Pons (tissue), 1 donor: ENCODE data around the gene CERKL.

ENCODE experiments used
- DNase-seq: peaks from one replicate; pipeline ENCODE4 v3.0.0-alpha.2; 2016; ENCODE audit warnings: low spot score

CERKL gene

DNA sequence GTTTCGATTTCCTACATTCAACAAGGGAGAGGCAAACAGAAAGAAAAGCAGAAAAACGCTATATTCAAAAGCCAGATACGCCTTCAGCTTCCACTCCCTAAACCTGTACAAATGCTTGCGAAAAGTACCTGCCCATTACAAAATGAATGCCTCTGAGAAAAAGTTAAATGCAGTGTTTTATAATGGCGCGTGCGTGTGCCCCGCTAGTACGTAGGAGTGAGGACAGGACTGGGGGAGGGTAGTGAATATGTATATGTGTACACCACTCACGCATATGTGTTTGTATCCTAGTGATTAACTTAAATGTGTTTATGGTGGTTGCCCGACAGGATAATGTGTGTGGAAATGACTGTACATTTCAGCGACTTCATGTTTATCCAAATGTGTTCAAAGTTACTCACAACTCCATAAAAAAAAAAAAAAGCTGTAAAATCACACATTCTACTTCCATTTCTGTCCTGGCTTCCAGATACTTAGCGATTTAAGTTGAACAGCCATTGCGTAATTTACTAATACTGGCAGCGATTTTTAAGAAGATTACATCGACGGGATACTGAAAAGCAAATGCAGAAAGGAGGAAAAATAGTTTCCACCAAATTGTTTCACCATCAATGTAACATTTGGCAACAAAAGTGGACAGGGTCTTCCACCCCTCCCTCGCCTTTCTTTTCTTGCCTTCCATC is 22.1 kb upstream of the CERKL start:
- DNase-seq = no peak

DNA sequence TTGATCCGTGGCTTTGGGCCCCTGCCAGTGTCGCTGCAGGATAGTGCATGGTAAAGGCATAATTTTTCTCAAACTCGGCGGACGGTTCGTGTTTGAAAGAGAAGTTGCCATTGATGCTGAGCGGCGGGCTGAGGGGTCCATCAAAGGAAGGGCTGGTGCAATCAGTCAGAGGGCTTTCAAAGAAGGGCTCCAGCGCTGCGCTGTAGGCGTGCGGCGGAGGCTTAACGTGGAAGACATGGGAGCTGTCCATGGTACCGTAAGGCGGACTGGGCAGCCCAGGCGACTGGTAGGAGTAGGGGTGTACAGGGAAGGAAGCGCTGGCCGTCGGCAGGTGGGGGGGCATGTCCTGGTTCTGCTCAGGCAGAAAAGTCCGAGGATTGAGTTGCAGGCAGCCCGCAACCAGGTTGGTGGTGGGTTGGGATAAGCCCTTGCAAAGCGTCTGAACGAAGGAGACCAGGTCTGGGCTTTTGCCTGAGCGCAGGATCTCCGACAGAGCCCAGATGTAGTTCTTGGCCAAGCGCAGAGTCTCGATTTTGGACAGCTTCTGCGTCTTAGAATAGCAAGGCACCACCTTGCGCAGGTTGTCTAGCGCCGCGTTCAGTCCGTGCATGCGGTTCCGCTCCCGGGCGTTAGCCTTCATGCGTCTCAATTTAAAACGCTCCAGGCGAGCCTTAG is 21.1 kb upstream of the CERKL start:
- no peak for DNase-seq

DNA sequence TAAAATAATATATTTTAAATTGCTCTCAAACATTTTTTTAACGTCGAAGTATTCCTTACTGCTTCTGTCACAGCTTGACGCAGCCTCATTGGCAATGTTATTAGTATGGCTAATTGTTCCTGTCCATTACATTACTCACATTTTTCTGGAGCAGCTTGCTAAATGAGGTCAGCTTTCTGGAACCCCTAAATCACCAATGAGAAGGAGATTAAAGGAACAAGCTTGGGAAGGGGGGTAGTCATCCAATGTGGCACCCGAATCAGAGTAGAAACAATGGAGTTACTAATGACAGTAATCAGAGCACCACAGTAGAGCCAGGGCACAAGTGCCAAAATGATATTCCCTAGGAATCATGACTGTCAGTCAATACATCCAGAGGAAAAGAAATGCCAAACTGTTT is 18.3 kb upstream of the CERKL start:
- no peak for DNase-seq

DNA sequence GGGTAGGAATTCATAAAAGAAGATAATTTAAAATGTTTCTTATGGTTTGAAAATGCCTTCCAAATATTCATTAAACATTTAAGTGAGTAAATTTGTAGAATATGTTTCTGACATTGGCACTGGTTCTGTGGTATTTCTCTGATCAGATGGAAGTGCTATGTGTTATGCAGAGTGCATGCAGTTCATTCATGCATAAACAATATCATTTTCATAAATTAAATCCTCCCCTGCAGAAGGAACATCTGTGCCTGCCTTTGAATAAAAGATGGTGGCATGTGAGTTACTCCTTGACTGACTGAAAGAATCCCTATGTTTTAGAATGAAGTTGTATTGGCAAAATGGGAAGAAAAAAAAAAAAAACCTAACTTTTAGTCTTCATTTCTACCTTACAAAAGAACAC is 17.6 kb upstream of the CERKL start:
- no peak for DNase-seq

DNA sequence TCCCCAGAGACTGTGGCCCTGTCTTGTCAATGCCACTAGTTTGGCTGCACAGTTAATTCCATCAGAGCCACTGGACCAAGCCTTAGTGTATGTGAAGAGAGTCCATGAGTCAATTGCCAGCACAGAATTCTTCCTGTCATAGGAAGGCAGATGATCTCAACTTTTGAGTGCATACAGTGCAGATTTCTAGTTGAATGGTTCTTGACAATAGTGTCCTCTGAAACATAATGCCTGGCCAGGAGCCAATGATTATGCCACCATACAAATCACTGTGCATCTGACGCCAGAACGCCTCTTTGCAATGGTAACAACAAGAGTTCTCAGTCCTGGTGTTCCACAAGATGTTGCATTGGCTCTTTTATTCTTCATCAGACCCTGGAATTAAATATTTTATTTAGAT is 16.3 kb upstream of the CERKL start:
- DNase-seq = no peak

DNA sequence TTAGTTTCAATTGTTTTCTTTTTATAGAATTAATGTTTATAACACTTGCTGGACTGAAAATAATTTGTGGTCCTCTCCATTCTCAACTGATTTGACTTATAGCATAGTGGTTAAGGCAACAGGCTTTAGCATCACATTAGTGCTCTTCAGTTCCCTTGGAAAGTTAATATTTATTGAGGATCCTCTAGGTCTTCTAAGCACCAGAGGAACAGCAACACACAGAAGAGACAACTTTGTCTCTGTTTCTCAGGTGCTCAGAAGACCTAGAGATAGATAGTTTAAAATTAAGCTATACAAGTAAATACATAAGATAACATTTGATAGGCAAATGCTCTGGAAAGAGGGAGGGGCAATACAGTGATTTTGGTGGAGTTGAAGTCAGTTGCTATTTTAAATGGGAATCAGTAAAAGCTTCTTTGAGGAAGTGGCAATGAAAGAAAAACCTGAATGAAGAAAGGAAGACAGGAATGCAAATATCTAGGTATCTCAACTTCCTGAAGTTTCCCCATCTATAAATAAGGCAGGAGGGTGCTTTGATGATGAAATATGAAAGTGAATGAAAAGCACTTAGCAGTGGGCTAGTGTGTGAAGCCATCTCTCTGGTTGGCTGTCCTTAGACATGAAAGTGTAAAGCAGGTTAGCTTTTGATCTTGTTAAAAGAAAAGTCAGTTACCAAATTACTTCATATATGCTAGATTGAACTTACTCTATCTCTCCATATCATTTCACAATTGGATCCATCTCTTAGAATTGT is 15.5 kb upstream of the CERKL start:
- DNase-seq = no peak

DNA sequence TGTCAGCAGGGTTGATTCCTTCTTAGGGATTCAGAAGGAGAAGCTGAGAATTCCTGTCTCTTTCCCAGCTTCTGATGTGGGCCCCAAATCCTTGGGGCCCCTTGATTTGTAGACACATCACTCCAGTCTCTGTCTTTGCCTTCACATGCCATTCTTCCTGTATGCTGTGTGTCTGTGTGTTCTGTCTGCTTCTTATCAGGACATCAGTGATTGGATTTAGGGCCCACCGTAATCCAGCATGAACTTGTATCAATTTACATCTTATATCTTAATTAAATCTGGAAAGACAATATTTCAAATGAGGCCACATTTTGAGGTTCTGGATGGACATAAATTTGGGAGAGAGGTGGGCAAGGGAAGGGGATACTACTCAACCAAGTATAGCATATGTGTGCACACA is 13.7 kb upstream of the CERKL start:
- DNase-seq = no peak

DNA sequence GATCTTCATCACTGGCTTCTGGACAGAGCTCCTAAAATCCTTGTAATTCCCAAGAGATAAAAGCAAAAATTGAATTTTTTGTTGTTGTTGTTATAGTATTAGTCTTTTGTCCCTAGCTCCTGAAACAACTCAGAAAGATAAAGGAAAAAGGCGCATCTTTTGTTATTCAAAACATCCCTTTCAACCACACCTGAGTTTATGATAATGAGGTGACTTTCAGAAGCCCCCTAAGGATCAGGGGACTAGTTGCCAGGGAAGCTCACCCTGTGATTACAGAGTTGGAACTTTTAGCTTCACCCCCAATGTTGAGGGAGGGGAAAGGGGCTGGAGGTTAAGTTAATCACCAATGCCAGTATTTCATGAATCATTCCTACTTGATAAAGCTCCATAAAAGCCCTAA is 10.3 kb upstream of the CERKL start:
- DNase-seq = no peak

DNA sequence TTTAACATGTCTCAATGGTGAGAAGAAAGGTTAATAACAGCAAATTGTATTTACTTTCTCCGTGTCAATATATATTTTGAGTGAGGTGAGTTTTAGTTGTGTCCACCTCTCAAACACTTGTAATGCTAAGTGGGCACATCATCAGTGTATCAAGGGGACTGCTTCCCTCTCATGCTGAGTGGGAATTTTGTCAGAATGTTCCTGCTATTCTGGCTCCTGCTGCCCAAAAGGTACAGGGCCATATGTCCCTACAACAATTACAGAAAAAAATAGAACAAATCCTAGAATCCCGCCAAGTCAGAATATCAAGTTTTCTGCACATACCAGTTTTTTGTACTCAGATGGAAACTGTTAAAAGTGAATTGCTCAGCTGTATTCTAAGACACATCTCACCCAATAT is 5.4 kb upstream of the CERKL start:
- no peak for DNase-seq

DNA sequence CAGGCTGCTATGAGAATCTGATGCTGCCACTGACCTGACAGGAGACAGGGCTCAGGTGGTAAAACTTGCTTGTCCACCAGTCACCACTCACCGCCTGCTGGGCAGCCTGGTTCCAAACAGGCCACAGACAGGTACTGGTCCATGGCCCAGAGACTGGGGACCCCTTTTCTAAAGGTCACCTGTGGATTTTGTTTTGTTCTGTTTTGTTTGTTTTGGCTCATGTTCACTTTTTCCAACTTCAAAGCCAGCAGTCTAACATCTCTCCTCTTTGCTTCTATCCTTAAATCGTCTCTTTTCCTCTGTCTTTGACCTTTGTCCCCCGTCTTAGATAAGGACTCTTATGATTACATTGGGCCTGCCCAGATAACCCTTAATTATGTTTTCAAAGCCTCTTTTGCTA is 3.3 kb upstream of the CERKL start:
- DNase-seq = no peak

DNA sequence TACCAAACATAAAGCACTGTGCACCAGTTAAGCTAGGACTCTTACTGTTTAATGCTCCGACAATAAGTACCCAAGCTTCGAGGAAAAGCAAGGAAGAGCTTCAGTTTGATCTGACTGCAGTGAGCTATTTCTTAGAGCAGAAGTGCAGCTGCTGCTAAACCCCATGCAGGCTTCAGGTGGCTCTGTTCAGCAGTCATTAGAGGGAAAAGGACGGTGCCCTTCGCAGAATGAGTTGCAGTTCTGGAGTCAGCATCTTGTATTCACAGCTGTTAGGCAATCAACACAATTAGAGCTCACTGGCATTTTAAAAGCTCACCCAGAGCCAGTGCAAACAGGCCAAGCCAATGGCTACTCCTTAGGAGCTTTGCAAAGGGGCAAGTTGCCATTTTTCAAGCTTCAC is 1.5 kb upstream of the CERKL start:
- no peak for DNase-seq

DNA sequence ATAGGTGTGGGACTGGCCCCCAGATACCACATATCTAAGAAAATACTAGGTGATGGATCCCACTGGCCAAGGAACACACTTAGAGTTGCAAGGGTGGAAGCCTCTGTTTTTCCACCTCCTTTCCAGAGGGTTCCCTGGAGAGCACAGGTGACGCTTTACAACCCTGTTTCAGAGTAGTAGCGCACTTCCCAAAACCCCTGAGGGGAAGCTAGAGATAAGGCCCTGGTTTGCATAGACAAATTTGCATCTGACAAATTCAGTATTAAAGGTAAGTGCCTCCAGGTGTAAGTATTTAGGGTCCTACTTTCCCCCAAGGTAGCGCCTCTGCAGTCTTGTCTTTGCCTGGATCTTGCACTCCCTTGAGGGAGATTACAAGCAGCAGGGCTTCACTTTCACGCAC is 474 bp upstream of the CERKL start:
- no peak for DNase-seq

DNA sequence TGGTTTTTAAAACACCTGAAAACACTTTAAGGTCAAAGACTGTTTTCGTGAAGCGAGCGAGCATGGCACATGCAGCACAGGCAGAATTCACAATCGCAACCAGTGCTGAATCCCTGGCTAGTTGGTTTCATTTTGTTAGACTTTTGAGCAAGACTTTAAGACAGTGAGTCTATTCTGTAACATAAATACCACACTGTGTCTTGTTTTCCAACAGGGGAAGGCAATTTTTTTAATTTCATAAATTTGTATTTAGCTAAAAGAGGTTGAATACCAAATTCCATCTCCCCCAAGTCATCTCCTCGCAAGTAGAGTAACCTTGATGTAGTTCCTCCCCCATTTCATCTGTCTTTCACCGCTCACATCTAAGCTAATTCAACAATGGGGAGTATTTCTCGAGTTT is 1.4 kb downstream of the CERKL start:
- no peak for DNase-seq

DNA sequence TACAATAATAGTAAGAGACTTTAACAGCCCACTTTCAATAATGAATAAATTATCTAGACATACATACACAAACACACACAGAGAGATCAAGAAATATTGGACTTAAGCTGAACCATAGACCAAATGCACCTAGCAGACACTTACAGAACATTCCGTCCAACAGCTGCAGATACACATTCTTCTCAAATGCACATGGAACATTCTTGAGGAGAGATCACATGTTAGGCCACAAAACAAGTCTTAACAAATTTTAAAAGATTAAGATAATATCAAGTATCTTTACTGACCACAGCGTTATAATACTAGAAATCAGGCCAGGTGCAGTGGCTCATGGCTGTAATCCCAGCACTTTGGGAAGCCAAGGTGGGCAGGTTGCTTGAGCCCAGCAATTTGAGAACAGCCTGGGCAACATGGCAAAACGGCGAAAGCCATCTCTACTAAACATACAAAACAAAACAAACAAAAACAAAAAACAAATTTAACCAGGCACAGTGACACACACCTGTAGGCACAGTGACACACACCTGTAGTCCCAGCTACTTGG is 7.4 kb downstream of the CERKL start:
- DNase-seq = no peak

DNA sequence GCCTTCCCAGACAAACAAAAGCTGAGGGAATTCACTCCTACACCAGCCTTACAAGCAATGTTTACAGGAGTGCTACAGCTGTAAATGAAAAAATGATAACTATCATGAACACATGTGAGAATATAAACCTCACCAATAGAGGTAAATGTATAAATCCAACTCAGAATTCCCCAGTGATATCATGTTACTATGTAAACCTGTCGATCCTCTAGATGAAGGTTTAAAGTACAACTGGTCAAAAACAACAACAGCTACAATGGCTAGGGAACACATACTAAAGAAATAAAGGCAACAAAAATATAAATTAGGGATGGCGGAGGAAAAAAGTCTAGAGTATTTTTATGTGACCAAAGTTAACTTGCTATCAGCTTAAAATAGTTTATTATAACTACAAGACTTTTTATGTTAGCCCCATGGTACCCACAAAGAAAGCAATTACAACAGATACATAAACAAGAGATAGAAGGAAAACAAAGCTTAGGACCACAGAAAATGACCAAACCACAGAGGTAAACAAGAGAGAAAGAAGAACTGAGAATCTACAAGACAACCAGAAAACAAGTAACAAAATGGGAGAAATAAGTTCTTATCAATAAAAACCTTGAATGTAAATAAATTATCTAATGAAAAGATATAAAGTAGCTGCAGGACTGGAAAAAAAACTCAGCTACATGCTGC is 8.3 kb downstream of the CERKL start:
- no peak for DNase-seq

DNA sequence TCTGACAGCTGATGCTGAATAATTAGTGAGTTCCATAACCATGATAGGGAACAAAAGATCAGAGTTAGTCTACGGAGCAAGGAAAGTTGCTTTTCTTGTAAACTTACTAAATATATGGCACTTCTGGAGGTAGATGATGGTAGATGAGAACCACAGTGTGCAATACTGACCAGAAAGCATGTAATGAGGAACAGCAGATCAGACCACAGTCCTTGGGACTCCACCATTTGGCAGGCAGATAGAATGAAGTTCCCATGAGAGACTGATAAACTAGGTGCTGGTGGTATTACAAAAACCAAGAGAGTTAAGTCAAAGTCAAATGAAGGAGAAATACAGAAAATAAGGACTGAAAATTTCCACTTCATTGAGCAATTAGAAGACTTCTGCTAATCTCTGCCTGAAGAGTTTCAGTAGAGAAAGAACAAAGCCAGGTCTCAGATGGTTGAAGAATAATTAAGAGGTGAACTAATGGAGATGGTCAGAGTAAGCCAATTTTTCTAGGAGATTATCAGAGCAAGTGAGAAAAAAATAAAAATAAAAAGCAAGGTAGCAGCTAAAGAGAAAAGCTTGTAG is 10.4 kb downstream of the CERKL start:
- no peak for DNase-seq

DNA sequence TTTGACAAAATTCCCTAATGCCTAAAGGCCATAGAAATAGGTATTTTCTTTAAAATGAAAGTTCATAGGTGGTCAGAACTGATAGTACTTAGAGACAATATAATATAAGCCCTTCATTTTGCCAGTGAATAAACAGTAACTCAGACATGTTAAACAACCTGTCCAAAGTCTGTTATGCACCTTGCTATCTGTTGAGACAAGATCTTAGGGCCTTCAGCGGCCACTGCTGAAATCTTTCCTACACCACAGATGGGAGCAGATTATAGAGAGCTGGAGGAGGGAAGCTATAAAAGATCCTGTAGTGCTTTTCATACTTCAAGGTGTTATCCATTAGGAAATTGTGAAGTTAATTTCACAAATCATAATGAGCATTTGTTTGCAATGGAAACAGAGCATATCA is 13.8 kb downstream of the CERKL start:
- no peak for DNase-seq

DNA sequence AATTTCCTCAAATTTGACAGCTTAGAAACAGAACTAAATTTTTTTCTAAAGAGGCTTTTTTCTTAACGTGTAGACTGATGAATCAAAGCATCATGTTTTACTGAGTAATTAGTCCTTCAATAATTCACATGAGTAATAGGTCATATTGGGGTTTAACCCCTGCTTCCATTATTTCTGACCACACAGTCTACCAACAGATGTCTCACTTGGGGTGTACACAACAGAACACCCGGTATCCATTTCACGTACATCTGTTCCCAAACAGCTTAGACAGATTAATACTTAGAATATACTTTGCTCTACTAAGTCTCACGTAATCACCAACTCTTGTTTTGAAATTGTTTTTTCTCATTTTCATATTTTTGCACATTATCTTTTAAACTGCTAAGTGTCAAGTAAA is 14.8 kb downstream of the CERKL start:
- DNase-seq = no peak

DNA sequence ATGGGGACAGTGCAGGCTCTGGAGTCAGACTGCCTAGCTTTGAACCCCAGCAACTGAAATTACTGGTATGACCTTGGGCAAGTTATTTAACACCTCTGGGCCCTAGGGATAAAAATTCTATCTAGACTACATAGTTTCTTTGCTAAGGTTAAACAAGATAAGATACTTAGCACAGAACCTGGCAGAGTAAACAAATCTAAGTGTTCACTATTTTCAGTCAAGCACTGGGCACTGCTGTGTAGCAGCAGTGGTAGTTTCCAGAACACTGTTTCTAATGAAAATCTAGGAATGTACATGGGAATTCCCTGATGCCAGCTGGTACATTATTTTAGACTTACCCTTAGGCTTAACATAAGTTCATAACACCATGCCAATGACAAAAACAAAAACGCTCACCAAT is 17.2 kb downstream of the CERKL start:
- DNase-seq = no peak

DNA sequence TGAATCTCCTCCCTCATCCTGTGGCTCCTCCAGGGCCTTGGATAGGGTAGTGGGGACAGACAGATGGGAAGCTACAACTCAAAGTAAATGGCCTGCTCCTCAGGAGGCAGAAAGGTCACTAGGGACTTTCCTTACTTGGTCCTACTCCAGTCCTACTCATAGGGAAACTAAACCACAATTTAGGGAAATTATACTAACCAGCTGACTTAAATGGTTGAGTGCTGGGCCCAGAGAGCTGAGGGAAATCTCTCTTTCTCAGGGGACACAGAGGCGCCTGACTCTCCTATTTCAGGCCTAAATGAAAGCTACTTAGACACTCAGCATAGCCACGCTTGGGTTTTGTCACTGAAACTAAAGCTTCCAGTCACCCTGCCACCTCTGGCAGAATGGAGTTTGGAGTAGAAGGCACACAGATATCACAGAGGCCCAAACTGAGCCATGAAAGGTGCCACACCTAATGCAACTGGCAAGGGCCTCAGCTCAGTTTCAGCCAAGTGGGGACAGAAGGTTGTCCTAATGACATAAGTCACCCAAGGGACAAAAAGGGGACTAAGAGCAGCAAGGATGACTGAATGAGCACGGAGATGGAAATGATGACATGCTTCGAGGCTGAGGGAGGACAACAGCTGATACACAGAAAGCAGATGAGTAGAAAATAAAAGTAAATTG is 24.0 kb downstream of the CERKL start:
- DNase-seq = no peak
